Measurements from ENCODE around the gene LRP10.

The LRP10 gene

DNA sequence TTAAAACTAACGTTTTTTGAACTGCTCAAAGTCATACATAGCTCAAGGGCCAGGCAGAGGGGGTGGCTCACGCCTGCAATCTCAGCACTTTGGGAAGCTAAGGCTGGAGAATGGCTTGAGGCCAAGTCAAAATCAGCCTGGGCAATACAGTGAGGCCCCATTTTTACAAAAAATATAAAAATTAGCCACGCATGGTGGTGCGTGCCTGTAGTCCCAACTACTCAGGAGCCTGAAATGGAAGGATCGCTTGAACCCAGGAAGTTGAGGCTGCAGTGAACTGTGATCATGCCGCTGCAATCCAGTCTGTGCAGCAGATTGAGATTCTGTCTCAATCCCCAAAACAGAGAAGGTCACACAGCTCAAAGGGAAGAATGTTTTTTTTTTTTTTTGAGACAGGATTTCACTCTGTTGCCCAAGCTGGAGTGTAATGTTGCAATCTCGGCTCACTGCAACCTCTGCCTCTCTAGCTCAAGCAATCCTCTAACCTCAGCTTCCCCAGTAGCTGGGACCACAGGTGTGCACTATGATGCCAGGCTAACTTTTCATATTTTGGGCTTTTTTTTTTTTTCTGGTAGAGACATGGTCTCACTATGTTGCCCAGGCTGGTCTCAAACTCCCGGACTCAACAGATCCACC, 44.5 kb downstream of the LRP10 start:
- DNase-seq (ENCODE audit: low read depth in 2 of 2, low spot score in 1 of 2), result no peak

DNA sequence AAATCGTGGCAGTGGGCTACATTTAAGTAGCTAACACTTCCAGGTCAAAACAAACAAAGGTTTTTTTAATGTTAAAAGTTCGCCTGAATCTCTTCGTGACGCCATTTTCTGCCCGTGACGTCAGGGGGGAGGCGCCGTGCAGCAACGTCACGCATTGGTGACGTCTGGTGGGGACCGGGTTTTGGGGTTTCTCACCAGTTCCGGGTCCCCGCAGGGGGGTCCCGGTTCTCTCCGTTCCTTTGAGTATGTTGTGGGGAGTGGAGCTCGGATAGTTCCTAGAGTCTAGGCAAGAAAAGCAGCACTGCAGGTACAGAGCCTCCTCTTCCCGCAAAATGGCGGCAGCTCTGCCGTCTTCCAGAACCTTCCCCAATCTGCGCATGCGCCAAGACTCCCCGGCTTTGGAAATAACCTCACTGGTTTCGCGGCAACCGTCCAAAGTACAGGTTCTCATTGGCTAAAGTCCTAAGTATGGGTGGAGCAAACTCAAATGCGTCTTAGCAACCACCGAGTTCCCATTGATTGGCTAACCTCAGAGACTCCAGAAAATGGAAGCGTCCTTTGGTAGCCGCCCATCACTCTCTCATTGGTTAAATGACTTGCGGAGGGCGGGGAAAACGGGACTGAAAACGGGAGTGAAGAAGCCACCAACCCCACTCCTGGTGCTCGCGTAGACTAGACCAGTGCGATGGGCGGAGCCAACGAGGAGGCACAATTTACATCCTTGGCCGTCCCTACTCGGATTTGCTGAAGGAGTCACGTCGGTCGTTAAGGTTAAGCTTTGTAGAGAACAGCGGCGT, 47.5 kb downstream of the LRP10 start, which contains the start of gene RBM23:
TSS of gene RBM23 (minus strand) at position 346 of the 797 bp plus-strand sequence.
- DNase-seq (ENCODE audit: low read depth in 2 of 2, low spot score in 1 of 2), result peak; percentile 99 to 100

DNA sequence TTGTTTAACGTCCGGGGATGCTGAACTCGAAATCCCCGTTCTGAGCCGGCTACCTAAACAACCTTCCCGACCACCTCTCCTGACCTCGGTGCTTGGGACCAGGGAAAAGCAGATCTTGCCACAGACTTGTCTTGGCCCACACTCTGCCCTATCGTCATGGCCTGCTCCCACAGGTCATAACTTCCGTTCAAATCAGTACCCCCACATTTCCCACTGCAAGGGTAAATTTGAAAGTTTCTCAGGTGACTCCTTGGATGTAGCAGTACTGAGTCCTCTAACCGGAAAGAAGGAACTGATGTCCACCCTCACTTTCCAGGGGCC, 48.0 kb downstream of the LRP10 start:
- DNase-seq (ENCODE audit: low read depth in 2 of 2, low spot score in 1 of 2), result no peak

DNA sequence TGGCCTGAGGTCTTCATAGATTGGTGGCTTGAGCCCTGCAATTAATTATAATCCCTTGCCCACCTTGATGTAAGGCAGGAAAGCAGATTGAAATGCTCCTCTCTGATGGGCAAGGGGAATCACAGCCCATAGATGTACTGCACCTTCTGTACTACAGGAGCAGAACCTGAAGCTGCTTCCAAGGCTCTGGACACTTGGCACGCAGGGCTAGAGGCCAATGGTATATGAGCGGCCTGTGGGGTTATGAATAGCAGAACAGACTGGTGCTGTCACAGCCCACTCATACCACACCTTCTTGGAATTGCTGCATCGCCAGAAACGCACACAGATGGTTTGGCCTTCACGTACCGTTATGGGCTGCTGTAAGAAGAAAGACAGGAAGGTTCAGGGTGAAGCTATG, 49.2 kb downstream of the LRP10 start:
- DNase-seq (ENCODE audit: low read depth in 2 of 2, low spot score in 1 of 2), result no peak

DNA sequence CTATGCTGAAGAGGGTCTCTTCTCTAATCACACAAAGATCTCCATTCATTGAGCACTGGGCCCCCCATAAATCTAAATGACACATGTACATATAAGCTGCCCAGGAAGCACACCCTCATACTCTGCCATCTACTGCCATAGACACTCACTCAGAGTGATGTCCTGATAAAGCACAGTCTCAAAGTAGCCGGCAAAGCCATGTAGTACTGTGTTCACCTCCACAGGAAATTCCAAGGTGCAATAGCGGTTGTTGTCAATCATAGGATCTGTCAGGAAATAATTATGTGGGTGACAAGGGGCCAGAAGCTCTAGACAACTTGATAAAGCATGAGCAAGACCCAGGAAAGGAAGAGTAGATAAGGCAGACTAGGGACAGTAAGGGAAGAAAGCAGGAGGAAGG, 50.8 kb downstream of the LRP10 start:
- no peak for DNase-seq (ENCODE audit: low read depth in 2 of 2, low spot score in 1 of 2)

DNA sequence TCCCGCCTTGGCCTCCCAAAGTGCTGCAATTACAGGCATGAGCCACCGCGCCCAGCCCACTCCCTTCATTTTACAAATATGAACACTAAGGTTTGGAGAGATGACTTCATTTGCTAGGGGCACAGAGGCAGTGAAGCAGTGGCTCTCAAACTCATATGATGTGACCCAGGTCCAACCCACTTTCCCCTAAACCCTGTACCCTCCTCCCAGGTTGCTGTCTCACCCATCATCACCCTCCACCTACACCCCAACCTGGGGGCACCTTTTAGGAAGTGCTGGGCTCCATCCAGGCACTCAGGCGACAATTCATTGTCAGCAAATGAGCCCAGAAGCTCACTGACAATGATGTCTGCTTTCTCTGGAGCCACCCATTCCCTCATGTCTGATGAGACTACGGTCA, 52.2 kb downstream of the LRP10 start:
- no peak for DNase-seq (ENCODE audit: low read depth in 2 of 2, low spot score in 1 of 2)

DNA sequence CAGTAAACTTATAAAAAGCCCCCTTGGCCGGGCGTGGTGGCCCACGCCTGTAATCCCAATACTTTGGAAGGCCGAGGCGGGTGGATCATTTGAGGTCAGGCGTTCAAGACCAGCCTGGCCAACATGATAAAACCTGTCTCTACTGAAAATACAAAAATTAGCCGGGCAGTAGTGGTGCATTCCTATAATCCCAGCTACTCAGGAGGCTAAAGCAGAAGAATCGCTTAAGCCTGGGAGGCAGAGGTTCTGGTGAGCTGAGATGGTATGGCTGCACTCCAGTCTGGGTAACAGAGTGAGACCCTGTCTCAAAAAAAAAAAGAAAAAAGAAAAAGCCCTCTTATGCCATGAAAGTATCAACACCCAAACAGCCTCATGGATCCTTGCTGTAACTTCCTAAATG, 54.0 kb downstream of the LRP10 start:
- DNase-seq (ENCODE audit: low read depth in 2 of 2, low spot score in 1 of 2), result no peak

DNA sequence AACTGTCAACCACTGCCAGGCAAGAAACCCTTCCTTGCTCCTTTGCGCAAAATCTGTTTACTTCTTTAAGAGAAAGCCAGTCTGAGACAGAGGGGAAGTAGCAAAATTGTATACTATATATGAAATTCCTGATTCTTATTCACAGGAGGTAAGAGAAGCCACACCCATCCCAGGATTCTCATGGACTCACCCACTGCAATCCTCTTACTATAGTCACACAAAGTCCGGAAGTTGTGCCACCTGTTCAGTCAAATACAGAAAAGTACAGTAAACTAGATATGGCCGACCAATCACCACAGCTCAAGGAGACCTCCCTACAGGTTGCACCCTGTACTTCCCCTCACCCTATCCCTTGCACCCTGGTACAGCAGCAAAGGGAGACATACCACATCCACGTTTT, 54.8 kb downstream of the LRP10 start:
- DNase-seq (ENCODE audit: low read depth in 2 of 2, low spot score in 1 of 2), result no peak

DNA sequence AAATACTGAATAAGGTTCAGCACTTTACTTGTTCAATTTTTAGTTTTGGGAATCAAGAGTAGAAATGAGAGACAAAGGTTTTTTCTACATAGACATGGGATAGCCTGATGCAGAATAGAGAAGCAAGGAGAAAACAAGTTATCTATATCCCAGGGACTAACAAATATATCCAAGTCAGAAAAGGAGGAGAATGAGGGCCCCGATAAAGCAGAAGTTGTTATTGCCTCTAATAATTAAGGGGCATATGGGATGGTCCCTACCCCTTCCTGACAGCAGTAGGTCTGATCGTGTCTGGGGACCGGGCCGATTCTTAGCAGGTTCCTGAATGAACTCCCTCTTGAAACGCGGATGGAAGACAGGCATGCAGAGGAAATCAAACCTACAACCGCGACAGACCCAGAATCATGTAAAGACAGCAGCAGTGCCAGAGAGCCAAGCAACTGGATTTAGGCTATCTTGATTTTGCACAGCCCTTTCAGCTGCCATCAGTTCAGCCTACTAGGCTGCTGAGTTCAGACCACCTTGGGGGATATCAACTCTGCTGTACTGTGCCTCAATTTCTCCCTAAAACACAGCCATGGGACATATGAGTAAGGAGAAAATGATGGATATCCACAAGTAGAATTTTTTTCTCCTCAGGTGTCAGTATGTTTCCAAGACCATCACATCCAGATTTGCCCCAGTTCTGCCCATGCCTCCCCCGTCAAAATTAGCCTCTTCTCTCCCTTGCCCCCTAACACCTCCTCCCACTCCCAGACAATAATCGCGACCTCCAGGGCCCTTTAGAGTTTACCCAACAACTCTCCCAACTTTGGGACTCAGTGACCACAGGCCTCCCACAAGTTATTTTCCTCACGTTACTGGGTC, 56.9 kb downstream of the LRP10 start:
- no peak for DNase-seq (ENCODE audit: low read depth in 2 of 2, low spot score in 1 of 2)

DNA sequence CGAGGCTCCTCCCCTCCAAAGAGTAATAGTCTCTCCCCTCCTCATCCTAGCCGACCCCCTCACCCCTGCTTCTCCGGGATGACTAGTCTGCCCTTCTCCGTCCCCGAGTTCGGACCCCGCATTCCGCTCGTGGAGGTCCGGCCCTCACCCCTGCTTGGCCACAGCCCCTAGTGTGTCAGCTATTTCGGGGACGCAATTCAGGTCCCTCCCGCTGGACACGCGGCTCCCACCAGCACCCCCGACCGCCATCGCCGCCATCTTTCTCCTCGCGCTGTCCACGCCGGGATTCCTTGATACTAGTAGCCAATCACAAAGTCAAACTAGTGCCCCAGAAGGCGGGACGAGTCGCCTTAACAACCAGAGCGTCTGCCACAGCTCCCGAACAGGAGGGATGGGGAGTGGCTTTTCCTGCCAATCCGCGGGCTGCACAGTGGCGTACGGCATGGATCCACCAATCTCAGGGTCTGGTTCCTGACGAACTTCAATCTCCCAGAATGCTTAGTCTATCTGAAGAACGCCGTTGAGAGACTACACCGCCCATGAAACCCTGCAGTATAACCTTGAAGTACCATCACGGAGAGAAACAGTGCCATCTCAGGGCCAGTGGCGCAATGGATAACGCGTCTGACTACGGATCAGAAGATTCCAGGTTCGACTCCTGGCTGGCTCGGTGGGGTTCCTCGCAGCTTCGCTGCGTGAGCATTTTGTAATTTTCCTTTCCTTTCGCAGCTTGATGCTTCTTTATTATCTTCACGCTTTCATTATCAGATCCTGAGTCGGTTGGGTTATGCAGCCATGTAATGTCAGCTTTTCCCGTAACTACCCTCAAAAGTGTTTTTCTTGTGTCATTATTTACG, 57.8 kb downstream of the LRP10 start, which contains the start of gene PRMT5:
TSS of gene PRMT5 (minus strand) at position 273 of the 857 bp plus-strand sequence. CDS start at position 258, 15 bp downstream.
- DNase-seq (ENCODE audit: low read depth in 2 of 2, low spot score in 1 of 2), result peak; percentile 96 to 97

DNA sequence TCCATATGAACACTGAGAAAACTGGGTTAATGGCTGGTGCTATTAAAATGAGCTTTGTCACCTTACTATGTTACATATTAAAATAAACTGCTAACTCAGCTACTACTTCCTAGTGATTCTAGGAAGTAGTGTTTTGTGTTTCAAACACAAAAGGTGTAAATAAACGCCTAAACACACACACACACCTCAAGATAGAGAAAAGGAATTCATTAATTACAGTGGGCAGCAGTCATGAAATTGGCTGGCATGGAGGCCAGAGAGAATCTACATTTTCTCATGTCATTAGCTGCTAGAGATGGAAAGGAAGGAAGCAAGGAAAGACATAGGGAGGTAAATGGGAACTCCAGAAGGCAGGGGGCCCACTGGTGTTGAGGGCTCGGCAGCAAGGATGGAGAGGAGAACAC, 58.4 kb downstream of the LRP10 start:
- no peak for DNase-seq (ENCODE audit: low read depth in 2 of 2, low spot score in 1 of 2)

Data from stimulated activated CD8-positive, alpha-beta memory T cell treated with anti-CD3 and anti-CD28 coated beads, Interleukin-4, amount 100 ng/mL, for 4 hours (primary cell).